Measurements from ENCODE around the gene AMELY. TPM values are rescaled to one million over a fixed set of nuclear protein-coding genes. Genes with fewer than 3 reads are reported as not detected.
"Not testable (repeated sequence)": the region's sequence is repeated elsewhere in the genome, so short reads cannot be mapped to it uniquely, and the experiment has no call there.

AMELY gene
- total RNA-seq, 2 experiments from 2014 or later = not detected

- Histone ChIP-seq H3K27me3 (ENCODE audit: control insufficient read depth in 1 of 2, insufficient read depth in 2 of 2, low read length in 2 of 2) (peaks cover 0 to 7% of the 10 kb centered on the region in 2 experiments), H3K27ac (ENCODE audit: low read depth in 1 of 2, low read length in 2 of 2) (no peak overlapping the region), H3K4me1 (ENCODE audit: insufficient read depth, low read length) (no peaks in the 10 kb centered on the region), H3K36me3 (ENCODE audit: insufficient read depth, low read length) (no peaks in the 10 kb centered on the region), H3K9me3 (ENCODE audit: control insufficient read depth in 1 of 2, insufficient read depth in 1 of 2, low read length in 2 of 2) (no peaks in the 10 kb centered on the region), H3K4me3 (ENCODE audit: low read length) (no peak overlapping the region)
- DNase-seq (no peak), ATAC-seq (ENCODE audit: poor library complexity) (no peak)
- Mint-ChIP-seq H3K9me3 (no peaks in the 10 kb centered on the region), H3K4me3 (peak overlapping the region; percentile 17), H3K27ac (no peak overlapping the region), H3K36me3 (ENCODE audit: low read depth) (no peaks in the 10 kb centered on the region), H3K27me3 (peaks cover 31% of the 10 kb centered on the region), H3K4me1 (ENCODE audit: low read depth) (no peaks in the 10 kb centered on the region)
- intact Hi-C loops (cut with DNase I, micrococcal nuclease) = no loop called here
- POLR2A ChIA-PET = no interaction called here
- no peak for TF ChIP-seq CTCF (IDR thresholded peaks at IDR 0.05)
- CTCF ChIA-PET = no interaction called here
Measured at GRCh38 chrY:6909118-6909521, 2.4 kb downstream of the AMELY start.

- H3K9me3 Mint-ChIP-seq; DNase-seq; H3K36me3 Mint-ChIP-seq (ENCODE audit: low read depth); H3K36me3 ChIP-seq (ENCODE audit: insufficient read depth, low read length); POLR2A ChIA-PET; H3K27ac ChIP-seq (ENCODE audit: low read depth in 1 of 2, low read length in 2 of 2); H3K4me3 Mint-ChIP-seq; CTCF ChIA-PET; H3K4me1 Mint-ChIP-seq (ENCODE audit: low read depth); H3K27ac Mint-ChIP-seq; H3K4me3 ChIP-seq (ENCODE audit: low read length); H3K9me3 ChIP-seq (ENCODE audit: control insufficient read depth in 1 of 2, insufficient read depth in 1 of 2, low read length in 2 of 2); H3K27me3 ChIP-seq (ENCODE audit: control insufficient read depth in 1 of 2, insufficient read depth in 2 of 2, low read length in 2 of 2); H3K4me1 ChIP-seq (ENCODE audit: insufficient read depth, low read length); ATAC-seq (ENCODE audit: poor library complexity); intact Hi-C loops (cut with DNase I, micrococcal nuclease): not testable (repeated sequence)
- peaks cover 20% of the 10 kb centered on the region for H3K27me3 Mint-ChIP-seq
Measured at GRCh38 chrY:6908021-6908420, 3.5 kb downstream of the AMELY start.

GRCh38 chrY:6907591-6907990 is 4.0 kb downstream of the AMELY start:
- Histone ChIP-seq H3K4me3 (ENCODE audit: low read length) (no peak overlapping the region), H3K27me3 (ENCODE audit: control insufficient read depth in 1 of 2, insufficient read depth in 2 of 2, low read length in 2 of 2) (peaks cover 0 to 7% of the 10 kb centered on the region in 2 experiments), H3K36me3 (ENCODE audit: insufficient read depth, low read length) (no peaks in the 10 kb centered on the region), H3K4me1 (ENCODE audit: insufficient read depth, low read length) (no peaks in the 10 kb centered on the region), H3K9me3 (ENCODE audit: control insufficient read depth in 1 of 2, insufficient read depth in 1 of 2, low read length in 2 of 2) (no peaks in the 10 kb centered on the region), H3K27ac (ENCODE audit: low read depth in 1 of 2, low read length in 2 of 2) (no peak overlapping the region)
- TF ChIP-seq CTCF (IDR thresholded peaks at IDR 0.05) = no peak
- DNase-seq = no peak
- Mint-ChIP-seq H3K4me1 (ENCODE audit: low read depth) (no peaks in the 10 kb centered on the region), H3K27me3 (peaks cover 16% of the 10 kb centered on the region), H3K36me3 (ENCODE audit: low read depth) (no peaks in the 10 kb centered on the region), H3K9me3 (no peaks in the 10 kb centered on the region), H3K27ac (no peak overlapping the region), H3K4me3 (no peak overlapping the region)
- ATAC-seq (ENCODE audit: poor library complexity) = no peak
- ChIA-PET CTCF (no interaction called here), POLR2A (no interaction called here)
- intact Hi-C loops (cut with DNase I, micrococcal nuclease) = no loop called here

- H3K36me3 ChIP-seq (ENCODE audit: insufficient read depth, low read length); H3K27ac ChIP-seq (ENCODE audit: low read depth in 1 of 2, low read length in 2 of 2); H3K36me3 Mint-ChIP-seq (ENCODE audit: low read depth); ATAC-seq (ENCODE audit: poor library complexity); intact Hi-C loops (cut with DNase I, micrococcal nuclease); H3K27me3 Mint-ChIP-seq; H3K9me3 Mint-ChIP-seq; H3K27me3 ChIP-seq (ENCODE audit: control insufficient read depth in 1 of 2, insufficient read depth in 2 of 2, low read length in 2 of 2); CTCF ChIA-PET; DNase-seq; H3K27ac Mint-ChIP-seq; H3K4me1 Mint-ChIP-seq (ENCODE audit: low read depth); H3K4me1 ChIP-seq (ENCODE audit: insufficient read depth, low read length); POLR2A ChIA-PET; H3K9me3 ChIP-seq (ENCODE audit: control insufficient read depth in 1 of 2, insufficient read depth in 1 of 2, low read length in 2 of 2); H3K4me3 Mint-ChIP-seq; H3K4me3 ChIP-seq (ENCODE audit: low read length): not testable (repeated sequence)
Measured at GRCh38 chrY:6902116-6902515, 9.4 kb downstream of the AMELY start.

Data from CD4-positive, alpha-beta T cell (primary cell).